ENCODE data around the gene LURAP1L.

GRCh38 chr9:12859704-12860251 is 85.0 kb downstream of the LURAP1L start:
- TF ChIP-seq RORB (CRISPR knock-in tag; IDR thresholded peaks at IDR 0.05) (no peak), GABPB1 (CRISPR knock-in tag; IDR thresholded peaks at IDR 0.05) (no peak), USF2 (CRISPR knock-in tag; IDR thresholded peaks at IDR 0.05) (no peak), CTCF (IDR thresholded peaks at IDR 0.05) (no peak), TP53 (CRISPR knock-in tag; IDR thresholded peaks at IDR 0.05) (no peak), NFATC4 (CRISPR knock-in tag; IDR thresholded peaks at IDR 0.05) (no peak), ELF4 (CRISPR knock-in tag; IDR thresholded peaks at IDR 0.05; ENCODE audit: low read depth) (no peak), TEAD1 (CRISPR knock-in tag; IDR thresholded peaks at IDR 0.05) (no peak), RELA (CRISPR knock-in tag; IDR thresholded peaks at IDR 0.05; ENCODE audit: borderline replicate concordance) (no peak), CREB1 (CRISPR knock-in tag; IDR thresholded peaks at IDR 0.05) (no peak)
- TF ChIP-seq, protein P1, sequence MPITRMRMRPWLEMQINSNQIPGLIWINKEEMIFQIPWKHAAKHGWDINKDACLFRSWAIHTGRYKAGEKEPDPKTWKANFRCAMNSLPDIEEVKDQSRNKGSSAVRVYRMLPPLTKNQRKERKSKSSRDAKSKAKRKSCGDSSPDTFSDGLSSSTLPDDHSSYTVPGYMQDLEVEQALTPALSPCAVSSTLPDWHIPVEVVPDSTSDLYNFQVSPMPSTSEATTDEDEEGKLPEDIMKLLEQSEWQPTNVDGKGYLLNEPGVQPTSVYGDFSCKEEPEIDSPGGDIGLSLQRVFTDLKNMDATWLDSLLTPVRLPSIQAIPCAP (CRISPR knock-in tag; IDR thresholded peaks at IDR 0.05), result no peak
- TF ChIP-seq, protein P2, sequence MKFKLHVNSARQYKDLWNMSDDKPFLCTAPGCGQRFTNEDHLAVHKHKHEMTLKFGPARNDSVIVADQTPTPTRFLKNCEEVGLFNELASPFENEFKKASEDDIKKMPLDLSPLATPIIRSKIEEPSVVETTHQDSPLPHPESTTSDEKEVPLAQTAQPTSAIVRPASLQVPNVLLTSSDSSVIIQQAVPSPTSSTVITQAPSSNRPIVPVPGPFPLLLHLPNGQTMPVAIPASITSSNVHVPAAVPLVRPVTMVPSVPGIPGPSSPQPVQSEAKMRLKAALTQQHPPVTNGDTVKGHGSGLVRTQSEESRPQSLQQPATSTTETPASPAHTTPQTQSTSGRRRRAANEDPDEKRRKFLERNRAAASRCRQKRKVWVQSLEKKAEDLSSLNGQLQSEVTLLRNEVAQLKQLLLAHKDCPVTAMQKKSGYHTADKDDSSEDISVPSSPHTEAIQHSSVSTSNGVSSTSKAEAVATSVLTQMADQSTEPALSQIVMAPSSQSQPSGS (CRISPR knock-in tag; IDR thresholded peaks at IDR 0.05; ENCODE audit: borderline replicate concordance, low read depth), result no peak
- TF ChIP-seq, protein P3, sequence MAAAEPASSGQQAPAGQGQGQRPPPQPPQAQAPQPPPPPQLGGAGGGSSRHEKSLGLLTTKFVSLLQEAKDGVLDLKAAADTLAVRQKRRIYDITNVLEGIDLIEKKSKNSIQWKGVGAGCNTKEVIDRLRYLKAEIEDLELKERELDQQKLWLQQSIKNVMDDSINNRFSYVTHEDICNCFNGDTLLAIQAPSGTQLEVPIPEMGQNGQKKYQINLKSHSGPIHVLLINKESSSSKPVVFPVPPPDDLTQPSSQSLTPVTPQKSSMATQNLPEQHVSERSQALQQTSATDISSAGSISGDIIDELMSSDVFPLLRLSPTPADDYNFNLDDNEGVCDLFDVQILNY (CRISPR knock-in tag; IDR thresholded peaks at IDR 0.05), result no peak

Measured in WTC11 (cell line).